Measurements from ENCODE around the gene TMC6. TPM values are rescaled to one million over a fixed set of nuclear protein-coding genes. Genes with fewer than 3 reads are reported as not detected.

Gene TMC6
- polyA plus RNA-seq, 1 donor (not counting 4 experiments of a cell fraction or from before 2014, with no cell fraction given): 20.4 TPM

DNA sequence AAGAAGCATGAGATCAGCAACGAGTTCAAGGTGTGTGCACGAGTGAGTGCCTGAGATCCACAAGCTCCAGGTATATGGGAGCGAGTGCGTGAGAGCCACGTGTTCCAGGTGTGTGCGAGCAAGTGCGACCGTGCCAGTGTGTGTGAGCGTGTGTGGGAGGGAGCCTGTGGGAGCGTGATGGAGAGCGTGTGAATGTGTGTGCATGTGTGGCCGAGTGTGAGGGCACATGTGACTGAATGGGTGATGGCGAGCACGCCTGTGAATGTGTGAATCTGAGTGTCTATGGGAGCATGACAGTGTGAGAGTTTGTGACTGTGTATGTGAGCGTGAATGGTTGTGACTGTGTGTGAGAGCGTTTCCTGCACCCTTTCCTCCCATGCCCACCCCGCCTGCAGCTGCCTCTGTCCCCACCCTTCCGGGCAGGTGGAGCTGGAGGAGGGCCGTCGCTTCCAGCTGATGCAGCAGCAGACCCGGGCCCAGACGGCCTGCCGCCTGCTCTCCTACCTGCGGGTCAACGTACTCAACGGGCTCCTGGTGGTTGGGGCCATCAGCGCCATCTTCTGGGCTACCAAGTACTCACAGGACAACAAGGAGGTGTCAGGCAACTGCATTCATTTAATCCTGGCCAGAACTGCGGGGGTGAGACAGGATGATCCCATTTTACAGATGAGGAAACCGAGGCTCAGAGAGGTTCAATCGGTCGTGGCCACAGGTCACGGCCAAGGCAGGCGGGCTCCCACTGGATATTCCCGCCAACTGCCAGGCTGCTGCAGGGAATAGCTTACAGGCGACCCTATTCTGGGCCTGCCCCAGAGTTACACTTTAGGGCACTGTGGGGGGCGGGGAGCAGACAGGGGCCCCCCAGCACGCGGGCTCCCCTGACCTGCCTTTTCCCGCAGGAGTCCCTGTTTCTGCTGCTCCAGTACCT, 5.7 kb upstream of the TMC6 start:
- Histone ChIP-seq H3K27me3 (ENCODE audit: control insufficient read depth, extremely low read depth, insufficient read depth, low read length) (peaks cover 31% of the 10 kb centered on the region), H3K4me3 (ENCODE audit: control insufficient read depth in 2 of 3, extremely low read depth in 1 of 3, insufficient read depth in 2 of 3, low read depth in 1 of 3, low read length in 3 of 3) (no peak overlapping the region), H3K9me3 (ENCODE audit: control insufficient read depth, low read depth, low read length) (no peaks in the 10 kb centered on the region), H3K79me2 (ENCODE audit: control insufficient read depth, insufficient read depth, low read length) (no peaks in the 10 kb centered on the region), H3K9ac (ENCODE audit: control insufficient read depth, extremely low read depth, insufficient read depth, low read length) (no peak overlapping the region), H3K4me1 (ENCODE audit: control insufficient read depth, extremely low read depth, insufficient read depth, low read length) (peaks cover 10% of the 10 kb centered on the region), H3K36me3 (ENCODE audit: control insufficient read depth in 2 of 2, extremely low read depth in 1 of 2, insufficient read depth in 2 of 2, low read length in 2 of 2) (no peaks in the 10 kb centered on the region), H4K20me1 (ENCODE audit: control insufficient read depth, extremely low read depth, insufficient read depth, low read length) (no peaks in the 10 kb centered on the region), H3K27ac (ENCODE audit: control insufficient read depth, insufficient read depth, low read length) (no peak overlapping the region), H3K4me2 (ENCODE audit: control insufficient read depth, extremely low read depth, insufficient read depth, low read depth, low read length) (no peak overlapping the region), H2AFZ (ENCODE audit: control insufficient read depth, low read length) (no peak overlapping the region), H3K9me1 (ENCODE audit: control insufficient read depth, extremely low read depth, insufficient read depth, low read length) (peaks cover 4% of the 10 kb centered on the region)
- DNase-seq (ENCODE audit: low read depth, low spot score) (no peak), FAIRE-seq (no peak)
- TF ChIP-seq EZH2 (IDR thresholded peaks at IDR 0.05; ENCODE audit: low read length): no peak
- TF ChIP-seq, protein P1, sequence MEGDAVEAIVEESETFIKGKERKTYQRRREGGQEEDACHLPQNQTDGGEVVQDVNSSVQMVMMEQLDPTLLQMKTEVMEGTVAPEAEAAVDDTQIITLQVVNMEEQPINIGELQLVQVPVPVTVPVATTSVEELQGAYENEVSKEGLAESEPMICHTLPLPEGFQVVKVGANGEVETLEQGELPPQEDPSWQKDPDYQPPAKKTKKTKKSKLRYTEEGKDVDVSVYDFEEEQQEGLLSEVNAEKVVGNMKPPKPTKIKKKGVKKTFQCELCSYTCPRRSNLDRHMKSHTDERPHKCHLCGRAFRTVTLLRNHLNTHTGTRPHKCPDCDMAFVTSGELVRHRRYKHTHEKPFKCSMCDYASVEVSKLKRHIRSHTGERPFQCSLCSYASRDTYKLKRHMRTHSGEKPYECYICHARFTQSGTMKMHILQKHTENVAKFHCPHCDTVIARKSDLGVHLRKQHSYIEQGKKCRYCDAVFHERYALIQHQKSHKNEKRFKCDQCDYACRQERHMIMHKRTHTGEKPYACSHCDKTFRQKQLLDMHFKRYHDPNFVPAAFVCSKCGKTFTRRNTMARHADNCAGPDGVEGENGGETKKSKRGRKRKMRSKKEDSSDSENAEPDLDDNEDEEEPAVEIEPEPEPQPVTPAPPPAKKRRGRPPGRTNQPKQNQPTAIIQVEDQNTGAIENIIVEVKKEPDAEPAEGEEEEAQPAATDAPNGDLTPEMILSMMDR (optimal IDR thresholded peaks at IDR 0.05 in 1 of 3, IDR thresholded peaks at IDR 0.05 in 1 of 3, conservative IDR thresholded peaks at IDR 0.05 in 1 of 3; ENCODE audit: extremely low read depth in 1 of 3, insufficient read depth in 2 of 3, low read length in 3 of 3): peak; percentile 55 to 81 (median 71)
- dilution Hi-C loops (cut with MboI; ENCODE audit: extremely low pct_ligation_motif_present, low sequenced_read_pairs): no loop called here

DNA sequence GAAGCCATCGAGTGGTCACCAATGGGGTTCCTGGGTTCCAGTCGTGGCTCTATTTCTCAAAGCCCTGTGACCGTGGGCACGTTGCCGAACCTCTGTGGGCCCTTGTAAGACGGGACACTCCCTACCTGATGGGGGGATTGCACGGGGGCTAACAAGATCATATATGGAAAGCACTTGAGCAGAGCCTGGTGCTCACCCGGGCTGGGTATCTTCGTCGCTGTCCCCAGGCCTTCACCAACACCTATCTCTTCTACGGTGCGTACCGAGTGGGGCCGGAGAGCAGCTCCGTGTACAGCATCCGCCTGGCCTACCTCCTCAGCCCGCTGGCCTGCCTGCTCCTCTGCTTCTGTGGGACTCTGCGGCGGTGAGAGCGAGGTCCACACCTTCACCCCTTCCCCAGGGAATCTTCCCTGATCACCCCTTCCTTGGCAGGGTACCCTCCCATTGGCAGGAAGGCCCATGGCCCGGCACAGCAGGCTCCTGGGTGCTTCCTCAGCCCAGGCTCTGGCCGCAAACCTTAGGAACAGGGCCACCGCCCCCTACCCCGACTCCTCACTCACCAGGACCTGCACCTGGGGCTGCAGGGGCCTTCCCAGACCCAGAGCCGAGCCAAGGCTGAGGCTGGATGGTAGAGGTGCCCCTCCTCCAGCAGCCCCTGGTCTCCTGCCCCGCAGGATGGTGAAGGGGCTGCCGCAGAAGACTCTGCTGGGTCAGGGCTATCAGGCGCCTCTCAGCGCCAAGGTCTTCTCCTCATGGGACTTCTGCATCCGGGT, 4.8 kb upstream of the TMC6 start:
- Histone ChIP-seq H3K9ac (ENCODE audit: control insufficient read depth, extremely low read depth, insufficient read depth, low read length) (no peak overlapping the region), H3K36me3 (ENCODE audit: control insufficient read depth in 2 of 2, extremely low read depth in 1 of 2, insufficient read depth in 2 of 2, low read length in 2 of 2) (no peaks in the 10 kb centered on the region), H4K20me1 (ENCODE audit: control insufficient read depth, extremely low read depth, insufficient read depth, low read length) (no peaks in the 10 kb centered on the region), H3K4me1 (ENCODE audit: control insufficient read depth, extremely low read depth, insufficient read depth, low read length) (peaks cover 10% of the 10 kb centered on the region), H3K4me3 (ENCODE audit: control insufficient read depth in 2 of 3, extremely low read depth in 1 of 3, insufficient read depth in 2 of 3, low read depth in 1 of 3, low read length in 3 of 3) (no peak overlapping the region), H3K9me3 (ENCODE audit: control insufficient read depth, low read depth, low read length) (no peaks in the 10 kb centered on the region), H3K4me2 (ENCODE audit: control insufficient read depth, extremely low read depth, insufficient read depth, low read depth, low read length) (no peak overlapping the region), H3K27ac (ENCODE audit: control insufficient read depth, insufficient read depth, low read length) (no peak overlapping the region), H3K9me1 (ENCODE audit: control insufficient read depth, extremely low read depth, insufficient read depth, low read length) (peaks cover 4% of the 10 kb centered on the region), H3K27me3 (ENCODE audit: control insufficient read depth, extremely low read depth, insufficient read depth, low read length) (peaks cover 31% of the 10 kb centered on the region), H3K79me2 (ENCODE audit: control insufficient read depth, insufficient read depth, low read length) (no peaks in the 10 kb centered on the region), H2AFZ (ENCODE audit: control insufficient read depth, low read length) (no peak overlapping the region)
- dilution Hi-C loops (cut with MboI; ENCODE audit: extremely low pct_ligation_motif_present, low sequenced_read_pairs): no loop called here
- no peak for TF ChIP-seq EZH2 (IDR thresholded peaks at IDR 0.05; ENCODE audit: low read length)
- TF ChIP-seq, protein P1 (optimal IDR thresholded peaks at IDR 0.05 in 1 of 3, IDR thresholded peaks at IDR 0.05 in 1 of 3, conservative IDR thresholded peaks at IDR 0.05 in 1 of 3; ENCODE audit: extremely low read depth in 1 of 3, insufficient read depth in 2 of 3, low read length in 3 of 3): no peak
- no peak for FAIRE-seq
- no peak for DNase-seq (ENCODE audit: low read depth, low spot score)

Measured in keratinocyte (primary cell).